SJSA1 (cell line): ENCODE data around the gene ZNF682. TPM values are rescaled to one million over a fixed set of nuclear protein-coding genes. Genes with fewer than 3 reads are reported as not detected.
"Not testable (repeated sequence)": the region's sequence is repeated elsewhere in the genome, so short reads cannot be mapped to it uniquely, and the experiment has no call there.

Experiments
- DNase-seq, 2 experiments: peaks; one replicate each; pipeline ENCODE4 v3.0.0-alpha.2; 2015 to 2020; ENCODE audit warnings: low spot score in 2 of 2, low read depth in 1 of 2
- H3K27ac ChIP-seq: fragments of 250-450 bp; sonication (Bioruptor Pico); 2 replicates; pipeline ENCODE4 v1.5.1; 2020; ENCODE audit warnings: mild to moderate bottlenecking, moderate library complexity
- H3K27me3 ChIP-seq: fragments of 250-450 bp; sonication (Bioruptor Pico); replicated peaks from 2 replicates; pipeline ENCODE4 v1.5.1; 2020; ENCODE audit warnings: mild to moderate bottlenecking, moderate library complexity
- H3K36me3 ChIP-seq: fragments of 250-450 bp; sonication (Bioruptor Pico); 2 replicates; pipeline ENCODE4 v1.5.1; 2020; ENCODE audit warnings: mild to moderate bottlenecking
- H3K4me1 ChIP-seq: fragments of 250-450 bp; sonication (Bioruptor Pico); replicated peaks from 2 replicates; pipeline ENCODE4 v1.6.1; 2021; ENCODE audit warnings: mild to moderate bottlenecking
- H3K4me3 ChIP-seq: fragments of 250-450 bp; sonication (Bioruptor Pico); 2 replicates; pipeline ENCODE4 v1.5.1; 2020; ENCODE audit warnings: mild to moderate bottlenecking
- H3K9me3 ChIP-seq: fragments of 250-450 bp; sonication (Bioruptor Pico); replicated peaks from 2 replicates; pipeline ENCODE4 v1.5.1; 2020; ENCODE audit warnings: mild to moderate bottlenecking
- total RNA-seq: library from RNA; depleted of rRNA; stranded (reverse); fragments of >200 nt; shearing (Covaris generic); gene quantifications from 2 replicates; pipeline ENCODE4 v1.2.3, GENCODE V29; 2014

Gene ZNF682
- total RNA-seq, 1 experiment from 2014 or later: 2.9 TPM

DNA sequence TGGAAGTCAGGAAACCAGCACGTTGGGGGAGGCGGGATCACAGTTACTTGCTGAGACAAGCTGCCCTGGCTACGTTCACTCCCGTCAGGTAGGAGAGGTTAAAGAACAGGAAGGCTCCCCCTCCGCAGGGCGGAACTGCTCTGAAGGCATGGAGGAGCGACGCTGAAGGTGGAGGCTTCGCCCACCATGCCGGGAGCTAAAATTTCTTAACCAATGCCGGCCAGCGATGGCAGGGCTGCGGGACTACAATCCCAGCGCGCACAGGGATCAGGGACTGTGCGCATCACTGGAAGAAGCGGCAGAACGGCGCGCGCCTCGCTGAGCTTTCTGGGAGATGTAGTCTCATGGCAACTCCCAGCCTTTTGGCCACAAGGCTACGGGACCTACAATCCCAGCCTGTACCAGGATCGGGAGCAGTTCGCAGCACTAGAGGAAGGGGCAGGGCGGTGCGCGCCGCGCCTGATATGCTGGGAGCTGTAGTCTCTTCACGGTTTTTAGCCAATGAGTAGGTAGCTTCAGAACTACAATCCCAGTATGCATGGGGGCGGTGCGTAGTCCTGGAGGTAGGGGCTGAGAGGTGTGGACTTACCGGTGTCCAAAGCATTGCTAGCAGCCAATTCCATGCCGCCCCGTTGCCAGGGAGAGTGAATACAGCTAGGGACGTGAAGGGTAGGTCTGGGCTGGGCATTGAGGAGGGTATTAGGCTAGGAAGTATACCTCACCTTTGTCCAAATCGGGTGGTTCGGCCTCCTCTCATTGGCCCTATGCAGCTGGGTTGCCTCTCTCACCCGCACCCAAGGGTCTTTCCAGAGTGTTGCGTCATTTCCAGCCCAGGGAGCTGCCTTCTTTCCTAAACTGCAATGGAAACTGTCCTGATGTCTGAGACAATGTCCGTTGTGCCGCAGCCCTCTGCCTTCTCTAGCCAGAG is 12.8 kb upstream of the ZNF682 start:
- H3K4me3 ChIP-seq: peak overlapping the region; percentile 18; the same call in 1 of the 2 replicates
- H3K36me3 ChIP-seq: no peaks in the 10 kb centered on the region
- H3K27ac ChIP-seq: no peak overlapping the region
- DNase-seq: peak; percentile 21 to 48
- no peaks in the 10 kb centered on the region for H3K27me3 ChIP-seq
- no peaks in the 10 kb centered on the region for H3K4me1 ChIP-seq
- no peaks in the 10 kb centered on the region for H3K9me3 ChIP-seq

- not testable (repeated sequence) for DNase-seq, H3K9me3 ChIP-seq, H3K27ac ChIP-seq, H3K36me3 ChIP-seq, H3K27me3 ChIP-seq, H3K4me1 ChIP-seq, H3K4me3 ChIP-seq
These were observed 6.4 kb upstream of the ZNF682 start for GRCh38 chr19:20045742-20046141.

DNA sequence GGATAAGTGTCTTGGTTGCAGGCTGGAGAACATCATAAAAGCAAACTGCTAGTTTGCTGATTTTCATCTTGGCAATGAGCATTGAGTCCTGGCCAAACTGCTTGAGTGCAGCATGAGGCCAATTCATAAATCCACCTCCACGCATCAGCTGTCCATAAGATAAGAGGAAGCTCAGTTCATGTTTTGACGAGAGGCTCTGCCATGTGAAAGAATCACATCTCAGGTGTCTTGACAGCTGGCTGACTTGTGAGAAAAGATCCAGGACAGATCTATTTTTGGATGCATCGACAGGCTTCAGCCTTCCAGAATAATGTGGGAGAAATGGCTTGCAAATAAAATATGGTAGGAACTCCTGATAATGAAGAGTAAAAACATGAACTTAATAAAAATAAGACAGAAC is 5.4 kb upstream of the ZNF682 start:
- Histone ChIP-seq H3K36me3 (no peaks in the 10 kb centered on the region), H3K4me1 (no peaks in the 10 kb centered on the region), H3K27me3 (no peaks in the 10 kb centered on the region), H3K4me3 (no peak overlapping the region), H3K9me3 (no peaks in the 10 kb centered on the region; the same call in 1 of the 2 replicates), H3K27ac (no peak overlapping the region)
- DNase-seq: no peak

DNA sequence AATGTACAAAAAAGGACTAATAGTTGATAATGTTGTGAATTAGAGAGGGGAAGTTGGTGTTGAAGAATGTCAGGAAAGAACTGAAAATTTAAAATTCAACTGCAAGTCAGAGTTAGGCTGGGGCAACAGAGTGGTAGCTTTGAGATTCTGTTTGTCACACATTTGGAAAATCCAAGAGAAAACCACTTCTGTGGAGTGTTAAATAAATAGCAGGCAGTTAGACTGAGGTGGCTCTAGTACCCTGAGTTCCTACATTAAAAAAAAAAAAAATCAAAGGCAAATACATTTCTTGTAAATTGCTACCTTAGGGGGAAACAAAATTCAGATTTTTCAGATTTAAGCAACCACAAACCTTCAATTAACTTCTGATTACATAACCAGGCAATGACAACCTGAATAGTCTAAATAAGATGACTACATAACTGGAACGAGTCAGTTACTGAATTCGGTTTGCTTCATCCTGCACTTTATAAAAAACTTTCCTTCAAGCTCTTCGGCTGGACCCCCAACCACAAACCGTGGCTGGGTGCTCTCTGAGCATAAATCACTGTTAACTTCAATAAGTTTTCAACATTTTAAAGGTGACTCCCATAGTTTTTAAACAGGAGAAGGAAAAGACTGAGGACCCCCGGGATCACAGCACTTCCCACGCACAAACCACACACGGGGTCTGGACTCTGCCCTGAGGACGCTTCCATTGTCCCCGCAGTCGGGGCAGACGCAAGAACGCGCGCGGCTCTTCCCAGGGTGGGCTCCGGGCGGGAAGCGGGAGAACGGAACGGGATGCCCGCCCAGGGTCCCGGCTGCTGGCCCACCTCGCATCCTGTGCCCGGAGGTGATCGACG is 725 bp downstream of the ZNF682 start:
- H3K4me1 ChIP-seq: no peaks in the 10 kb centered on the region
- peak in 1 of 2 experiments; percentile 1 for DNase-seq
- peak overlapping the region; percentile 17 for H3K27ac ChIP-seq
- H3K36me3 ChIP-seq: no peaks in the 10 kb centered on the region
- H3K27me3 ChIP-seq: no peaks in the 10 kb centered on the region
- peaks cover 2% of the 10 kb centered on the region; the same call in 1 of the 2 replicates for H3K9me3 ChIP-seq
- H3K4me3 ChIP-seq: peak overlapping the region; percentile 52

GRCh38 chr19:20035935-20036334 is 3.4 kb downstream of the ZNF682 start:
- Histone ChIP-seq H3K27me3 (no peaks in the 10 kb centered on the region), H3K9me3 (peaks cover 2% of the 10 kb centered on the region; the same call in 1 of the 2 replicates), H3K4me3 (no peak overlapping the region), H3K27ac (no peak overlapping the region), H3K36me3 (no peaks in the 10 kb centered on the region), H3K4me1 (no peaks in the 10 kb centered on the region)
- no peak for DNase-seq

DNA sequence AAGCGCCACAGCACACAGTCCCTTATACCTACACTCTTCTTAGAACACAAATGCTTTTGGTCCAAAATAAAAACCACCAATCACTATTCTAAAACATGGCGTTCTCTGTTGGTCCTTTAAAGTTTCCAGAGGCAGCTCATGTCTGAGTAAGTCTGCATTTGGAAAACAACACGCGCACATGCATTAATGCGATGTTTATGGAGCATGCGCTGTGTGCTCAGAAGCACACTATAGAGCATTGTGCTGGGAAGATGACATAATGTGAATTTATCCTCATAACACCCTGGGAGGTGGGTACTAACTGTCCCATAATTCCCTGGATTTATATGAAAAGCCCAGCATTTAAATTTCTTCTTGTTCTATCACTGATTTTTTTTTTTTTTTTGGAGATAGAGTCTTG is 10.7 kb downstream of the ZNF682 start:
- H3K36me3 ChIP-seq: no peaks in the 10 kb centered on the region
- H3K27me3 ChIP-seq: no peaks in the 10 kb centered on the region
- no peaks in the 10 kb centered on the region for H3K4me1 ChIP-seq
- no peak overlapping the region for H3K4me3 ChIP-seq
- DNase-seq: no peak
- no peaks in the 10 kb centered on the region for H3K9me3 ChIP-seq
- no peak overlapping the region for H3K27ac ChIP-seq

- no peak overlapping the region for H3K27ac ChIP-seq
- no peak for DNase-seq
- H3K4me1 ChIP-seq: no peaks in the 10 kb centered on the region
- H3K4me3 ChIP-seq: no peak overlapping the region
- no peaks in the 10 kb centered on the region for H3K27me3 ChIP-seq
- no peaks in the 10 kb centered on the region for H3K36me3 ChIP-seq
- H3K9me3 ChIP-seq: peaks cover 13% of the 10 kb centered on the region
These were observed 33.6 kb downstream of the ZNF682 start for GRCh38 chr19:20005741-20006140.

- no peak for DNase-seq
- no peaks in the 10 kb centered on the region for H3K36me3 ChIP-seq
- H3K27ac ChIP-seq: no peak overlapping the region
- no peaks in the 10 kb centered on the region for H3K27me3 ChIP-seq
- H3K9me3 ChIP-seq: peaks cover 23% of the 10 kb centered on the region
- no peak overlapping the region for H3K4me3 ChIP-seq
- no peaks in the 10 kb centered on the region for H3K4me1 ChIP-seq
These were observed 41.5 kb downstream of the ZNF682 start for GRCh38 chr19:19997656-19998268.

DNA sequence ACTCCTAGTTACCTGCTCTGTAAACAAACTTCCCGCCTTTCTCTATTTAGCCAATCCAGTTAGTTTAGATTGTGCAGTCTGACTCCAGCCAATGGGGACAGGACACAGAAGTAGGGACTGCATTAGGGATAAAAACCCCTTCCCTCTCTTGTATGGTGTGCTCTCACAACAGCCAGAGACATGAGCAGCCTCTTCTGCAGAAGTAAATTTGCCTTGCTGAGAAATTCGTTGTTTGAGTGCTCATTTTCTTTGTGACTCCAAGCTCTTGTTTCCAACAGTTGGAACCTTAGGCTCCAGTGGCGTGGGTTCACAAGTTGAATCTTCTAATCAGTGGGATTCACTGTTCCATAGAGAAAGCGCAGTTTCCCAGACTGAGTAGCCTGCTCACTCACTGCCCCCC is 72.4 kb downstream of the ZNF682 start:
- no peak for DNase-seq
- H3K9me3 ChIP-seq: no peaks in the 10 kb centered on the region
- H3K4me1 ChIP-seq: no peaks in the 10 kb centered on the region
- no peak overlapping the region for H3K4me3 ChIP-seq
- H3K36me3 ChIP-seq: no peaks in the 10 kb centered on the region
- no peak overlapping the region for H3K27ac ChIP-seq
- H3K27me3 ChIP-seq: no peaks in the 10 kb centered on the region

DNA sequence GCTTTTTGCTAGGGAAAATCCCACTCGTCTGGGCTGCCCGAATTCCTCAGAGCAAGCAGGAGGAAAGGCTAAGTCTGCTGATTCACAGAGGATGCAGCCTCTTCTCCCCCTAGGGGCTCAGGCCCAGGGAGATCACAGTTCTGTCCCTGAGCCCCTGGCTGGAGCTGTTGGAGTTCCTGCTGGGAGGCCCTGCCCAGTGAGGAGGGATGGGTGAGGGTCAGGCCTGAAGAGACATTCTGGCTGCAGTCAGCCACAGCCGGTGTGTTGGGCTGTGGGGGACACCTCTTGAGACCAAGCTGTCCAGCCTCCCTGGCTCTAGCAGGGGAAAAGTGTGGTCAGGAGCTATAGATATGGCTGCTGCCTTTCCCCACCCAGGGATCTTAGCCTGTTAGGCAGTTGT is 73.2 kb downstream of the ZNF682 start:
- H3K4me1 ChIP-seq, H3K9me3 ChIP-seq, H3K27ac ChIP-seq, H3K36me3 ChIP-seq, DNase-seq, H3K4me3 ChIP-seq, H3K27me3 ChIP-seq: not testable (repeated sequence)

DNA sequence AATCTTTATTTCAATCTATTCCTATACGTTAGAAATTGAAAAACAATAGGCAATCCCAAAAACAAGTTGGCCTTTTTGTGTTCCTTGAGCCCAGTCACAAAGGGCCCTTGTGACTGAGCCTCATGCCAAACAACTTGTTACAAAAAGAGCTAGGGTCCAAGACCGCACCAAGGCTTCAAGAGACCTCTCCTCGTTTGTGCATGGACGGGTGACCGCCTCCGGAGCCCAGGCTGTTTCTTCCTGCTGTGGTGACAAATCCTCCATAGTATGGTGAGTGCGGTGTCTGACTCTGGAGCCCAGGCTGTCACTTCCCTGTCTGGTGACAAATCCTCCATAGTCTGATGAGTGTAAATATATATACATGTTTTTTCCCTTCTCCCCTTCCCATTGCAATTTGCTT is 74.9 kb downstream of the ZNF682 start:
- Histone ChIP-seq H3K36me3 (no peaks in the 10 kb centered on the region), H3K4me1 (no peaks in the 10 kb centered on the region), H3K27ac (no peak overlapping the region), H3K27me3 (no peaks in the 10 kb centered on the region), H3K4me3 (no peak overlapping the region), H3K9me3 (no peaks in the 10 kb centered on the region)
- DNase-seq: no peak

DNA sequence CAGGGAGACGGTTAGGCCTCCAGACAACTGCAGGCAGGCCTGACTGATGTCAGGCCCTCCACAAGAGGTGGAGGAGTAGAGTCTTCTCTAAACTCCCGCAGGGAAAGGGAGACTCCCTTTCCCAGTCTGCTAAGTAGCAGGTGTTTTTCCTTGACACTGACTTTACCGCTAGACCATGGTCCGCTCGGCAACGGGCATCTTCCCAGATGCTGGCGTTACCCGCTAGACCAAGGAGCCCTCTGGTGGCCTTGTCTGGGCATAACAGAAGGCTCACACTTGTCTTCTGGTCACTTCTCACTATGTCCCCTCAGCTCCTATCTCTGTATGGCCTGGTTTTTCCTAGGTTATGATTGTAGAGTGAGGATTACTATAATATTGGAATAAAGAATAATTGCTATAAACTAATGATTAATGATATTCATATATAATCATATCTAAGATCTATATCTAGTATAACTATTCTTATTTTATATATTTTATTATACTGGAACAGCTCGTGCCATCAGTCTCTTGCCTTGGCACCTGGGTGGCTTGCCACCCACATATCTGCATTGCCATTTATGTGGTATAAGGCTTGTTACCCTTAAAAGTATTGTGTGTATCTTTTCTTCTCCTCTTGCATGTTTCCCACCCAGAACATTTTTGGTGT is 80.0 kb downstream of the ZNF682 start:
- not testable (repeated sequence) for H3K9me3 ChIP-seq, H3K27ac ChIP-seq, H3K4me3 ChIP-seq, H3K27me3 ChIP-seq, H3K36me3 ChIP-seq, H3K4me1 ChIP-seq
- peak in 1 of 2 experiments; percentile 8 for DNase-seq

- H3K27ac ChIP-seq, DNase-seq, H3K36me3 ChIP-seq, H3K4me1 ChIP-seq, H3K27me3 ChIP-seq, H3K4me3 ChIP-seq, H3K9me3 ChIP-seq: not testable (repeated sequence)
These were observed 81.5 kb downstream of the ZNF682 start for GRCh38 chr19:19957766-19958165.
